ENCODE results near the gene EBPL. TPM values are rescaled to one million over a fixed set of nuclear protein-coding genes. Genes with fewer than 3 reads are reported as not detected.
"Not testable (repeated sequence)": the region's sequence is repeated elsewhere in the genome, so short reads cannot be mapped to it uniquely, and the experiment has no call there.

The EBPL gene
- total RNA-seq, 2 experiments from 2014 or later = 39.5 to 43.5 TPM

DNA sequence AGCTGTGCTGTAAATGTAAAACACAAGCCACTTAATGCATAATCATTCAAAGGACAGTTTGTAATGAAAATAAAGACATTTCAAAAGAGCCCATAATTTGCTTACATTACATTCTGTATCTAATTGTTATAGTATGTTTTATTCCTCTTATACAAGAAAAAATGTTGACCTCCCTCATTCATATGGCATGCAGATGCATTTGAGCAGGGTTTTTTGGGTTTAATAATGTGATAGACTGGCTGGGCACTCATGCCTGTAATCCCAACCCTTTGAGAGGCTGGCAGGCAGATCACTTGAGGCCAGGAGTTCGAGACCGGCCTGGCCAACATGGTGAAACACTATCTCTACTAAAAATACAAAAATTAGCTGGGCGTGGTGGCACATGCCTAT, 74.6 kb downstream of the EBPL start:
- H3K9me3 Mint-ChIP-seq (ENCODE audit: low read depth) = no peaks in the 10 kb centered on the region

DNA sequence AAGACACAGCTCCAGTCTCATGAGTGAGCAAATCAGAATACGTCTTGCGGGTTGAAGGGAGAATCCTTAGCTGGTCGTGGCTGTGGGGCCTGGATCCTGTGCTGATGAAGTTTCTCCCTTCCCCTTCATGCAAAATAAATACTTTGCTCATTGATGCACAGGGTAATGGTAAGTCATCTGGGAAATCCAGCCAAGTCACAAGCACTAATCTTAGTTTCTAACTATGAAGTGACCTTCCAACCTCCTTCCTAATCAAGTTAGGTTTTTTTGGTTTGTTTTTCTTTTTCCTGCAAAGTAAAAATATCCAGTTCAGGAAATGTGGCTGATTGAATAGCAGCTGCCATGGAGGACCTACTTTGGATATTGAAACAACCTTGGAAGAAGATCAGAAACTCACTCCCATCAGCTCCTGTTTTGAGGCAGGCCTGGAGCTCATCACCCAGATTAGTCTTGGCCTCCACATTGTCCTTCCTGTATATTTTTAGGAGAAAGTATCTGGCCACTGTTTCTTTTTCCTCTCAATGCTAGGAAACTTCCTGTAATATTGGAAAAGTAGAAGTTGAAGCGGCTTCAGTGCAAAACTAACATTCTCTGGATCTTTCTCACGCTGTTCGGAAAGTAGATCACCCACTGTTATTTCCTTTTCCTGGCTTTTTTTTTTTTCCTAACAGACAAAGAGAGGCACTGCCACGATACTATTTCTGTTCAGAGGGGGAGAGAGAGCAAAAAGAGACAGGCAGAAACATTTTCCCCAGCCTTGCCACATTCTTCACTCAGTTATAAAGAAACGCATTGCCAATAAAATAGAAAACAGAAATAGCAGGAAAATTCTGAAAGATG, 75.2 kb downstream of the EBPL start:
- no peaks in the 10 kb centered on the region for H3K9me3 Mint-ChIP-seq (ENCODE audit: low read depth)
- peaks cover 3% of the 10 kb centered on the region for H3K4me1 Mint-ChIP-seq
- H3K27ac Mint-ChIP-seq = no peak overlapping the region
- no peak for ATAC-seq
- H3K27me3 Mint-ChIP-seq = no peaks in the 10 kb centered on the region
- CTCF ChIA-PET = interaction anchor here (1.2 kb wide), 1 partner anchor 9 kb away, joined by 4 read pairs; no protein-coding TSS in a partner anchor
- no peak overlapping the region for H3K4me3 Mint-ChIP-seq
- no peak for DNase-seq
- no peaks in the 10 kb centered on the region for H3K36me3 Mint-ChIP-seq

More for the DNA sequence above, 74.6 kb downstream of the EBPL start:
- Mint-ChIP-seq H3K27me3 (peaks cover 2% of the 10 kb centered on the region), H3K4me1 (peaks cover 3% of the 10 kb centered on the region), H3K4me3 (no peak overlapping the region), H3K27ac (no peak overlapping the region), H3K36me3 (no peaks in the 10 kb centered on the region)
- DNase-seq = no peak
- ATAC-seq = no peak
- CTCF ChIA-PET = no interaction called here

DNA sequence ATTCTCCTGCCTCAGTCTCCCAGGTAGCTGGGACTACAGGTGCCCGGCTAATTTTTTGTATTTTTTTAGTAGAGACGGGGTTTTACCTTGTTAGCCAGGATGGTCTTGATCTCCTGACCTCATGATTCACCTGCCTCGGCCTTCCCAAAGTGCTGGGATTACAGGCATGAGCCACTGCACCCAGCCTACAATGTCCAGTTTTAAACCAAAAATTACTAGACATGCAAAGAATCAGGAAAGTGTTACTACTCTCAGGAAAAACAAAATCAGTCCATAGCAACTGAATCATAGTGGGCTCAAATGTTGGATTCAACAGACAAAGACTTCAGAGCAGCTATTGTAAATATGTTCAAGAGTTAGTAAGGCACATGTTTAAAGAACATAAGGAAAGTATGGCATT, 79.2 kb downstream of the EBPL start:
- ATAC-seq; H3K36me3 Mint-ChIP-seq; H3K9me3 Mint-ChIP-seq (ENCODE audit: low read depth); H3K4me1 Mint-ChIP-seq; H3K4me3 Mint-ChIP-seq; H3K27ac Mint-ChIP-seq; H3K27me3 Mint-ChIP-seq; DNase-seq: not testable (repeated sequence)
- CTCF ChIA-PET = interaction anchor here (2.5 kb wide), 1 partner anchor 17 kb away, joined by 7 read pairs; the partner anchor contains the start of gene ARL11

Other genes with a start within 250 kb of the EBPL start
- gene CAB39L, start 247.4 kb downstream of the EBPL start, total RNA-seq = 1 to 10 TPM; 4.0 to 4.3 TPM
- gene SETDB2, start 247.2 kb downstream of the EBPL start, total RNA-seq = 10 to 100 TPM; 14.3 to 18.0 TPM
- 100 to 1,000 TPM in 1 of 2 experiments, 10 to 100 TPM in 1; 79.6 to 129 TPM for gene PHF11, start 195.5 kb downstream of the EBPL start, total RNA-seq
- gene RCBTB1, start 105.9 kb downstream of the EBPL start, total RNA-seq = 10 to 100 TPM; 18.1 to 20.9 TPM
- 1 to 10 TPM in 1 of 2 experiments, under 1 TPM in 1; 0.89 to 2.1 TPM for gene ARL11, start 63.0 kb downstream of the EBPL start, total RNA-seq
- 10 to 100 TPM; 35.3 to 47.9 TPM for gene KPNA3, start 101.2 kb upstream of the EBPL start, total RNA-seq
- 1 to 10 TPM; 3.3 to 6.0 TPM for gene SPRYD7, start 244.9 kb upstream of the EBPL start, total RNA-seq